HG03565 (cell line): ENCODE results near the gene CDH11.

Experiments used
- ATAC-seq: cut with Tn5 transposase; IDR thresholded peaks from one replicate; pipeline ENCODE4 v1.9.1; 2021; ENCODE audit warnings: mild to moderate bottlenecking, moderate library complexity; ENCODE audit not compliant: unreplicated experiment

The CDH11 gene

GRCh38 chr16:65116818-65117430 is 4.9 kb downstream of the CDH11 start:
- no peak for ATAC-seq

- ATAC-seq = no peak
Observed at GRCh38 chr16:65116216-65116615, 5.6 kb downstream of the CDH11 start.

DNA sequence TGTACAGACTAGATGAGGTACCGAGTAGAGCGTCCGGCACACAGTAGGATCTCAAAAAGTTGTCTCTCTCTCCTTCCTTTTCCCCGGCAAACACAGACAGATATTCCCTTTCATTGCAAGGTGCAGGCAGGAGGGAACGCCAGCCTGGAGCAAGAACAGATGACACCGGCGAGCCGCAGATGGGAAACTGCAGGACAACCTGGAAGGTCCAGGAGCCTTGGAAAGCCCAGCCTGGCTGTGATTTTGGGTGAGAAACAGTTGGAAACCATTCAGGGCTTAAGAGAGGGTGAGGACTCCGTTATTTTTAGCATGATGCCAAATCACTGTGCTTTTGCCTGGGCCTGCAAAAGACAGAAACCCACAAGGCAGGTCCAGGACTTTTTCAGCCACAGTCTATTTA is 7.3 kb downstream of the CDH11 start:
- ATAC-seq = no peak

- ATAC-seq = no peak
Observed at GRCh38 chr16:65113441-65113840, 8.4 kb downstream of the CDH11 start.

DNA sequence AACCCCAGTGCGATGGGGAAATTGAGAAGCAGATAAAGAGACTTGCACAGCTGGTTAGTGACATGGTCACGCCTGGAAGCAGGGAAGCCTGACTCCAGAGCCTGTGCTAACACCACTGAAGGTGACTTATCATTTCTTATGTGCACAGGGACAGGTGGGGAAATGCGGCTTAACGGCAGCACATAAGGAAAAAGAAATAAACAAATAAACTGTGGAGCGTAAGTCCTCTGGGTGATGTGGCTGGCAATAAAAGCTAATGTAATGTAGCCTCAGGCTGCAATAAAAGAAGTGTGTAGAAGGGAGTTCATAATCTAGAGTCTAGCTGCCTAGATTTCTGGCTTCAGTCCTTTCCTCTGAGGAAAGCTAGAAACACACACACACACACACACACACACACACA is 10.6 kb downstream of the CDH11 start:
- ATAC-seq = no peak

GRCh38 chr16:65106757-65107156 is 15.1 kb downstream of the CDH11 start:
- no peak for ATAC-seq

GRCh38 chr16:65105171-65105570 is 16.7 kb downstream of the CDH11 start:
- ATAC-seq = no peak

DNA sequence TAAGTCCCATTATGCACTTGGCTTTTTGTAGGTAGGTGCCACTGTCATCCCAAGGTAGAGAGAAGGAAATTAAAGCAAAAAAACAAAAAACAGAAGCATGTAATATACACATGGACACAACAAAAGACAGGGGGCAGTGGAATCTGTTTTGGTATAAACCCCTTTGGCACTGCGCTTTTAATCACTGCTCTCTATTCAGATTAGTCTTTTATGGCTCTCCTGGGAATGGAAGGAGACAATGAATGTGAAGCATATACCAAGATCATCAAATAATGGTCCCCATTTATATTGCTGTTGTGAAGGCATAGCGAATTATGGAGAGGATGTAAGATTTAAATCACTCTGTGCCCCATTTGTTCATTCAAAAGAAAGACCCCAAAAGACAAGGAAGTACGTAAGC is 17.4 kb downstream of the CDH11 start:
- no peak for ATAC-seq

GRCh38 chr16:65102326-65102725 is 19.5 kb downstream of the CDH11 start:
- no peak for ATAC-seq

DNA sequence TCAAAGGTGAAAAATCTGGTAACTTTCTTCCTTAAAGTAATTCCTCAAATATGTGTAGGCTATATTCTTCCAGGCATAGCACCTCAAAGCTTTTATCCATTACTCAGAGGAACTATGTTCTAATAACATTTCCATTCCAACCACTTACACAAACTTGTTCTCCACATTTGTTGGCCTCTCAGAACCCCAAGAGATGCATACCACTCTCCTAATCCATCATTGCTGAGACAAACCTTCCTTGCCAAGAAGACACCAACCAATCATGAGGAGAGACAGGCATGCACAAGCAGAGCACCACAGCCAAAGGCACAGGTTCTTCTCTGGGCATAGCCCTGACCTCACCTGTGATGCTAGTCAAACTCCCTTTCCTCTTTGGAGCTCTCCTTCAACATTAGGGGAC is 20.9 kb downstream of the CDH11 start:
- ATAC-seq = no peak

DNA sequence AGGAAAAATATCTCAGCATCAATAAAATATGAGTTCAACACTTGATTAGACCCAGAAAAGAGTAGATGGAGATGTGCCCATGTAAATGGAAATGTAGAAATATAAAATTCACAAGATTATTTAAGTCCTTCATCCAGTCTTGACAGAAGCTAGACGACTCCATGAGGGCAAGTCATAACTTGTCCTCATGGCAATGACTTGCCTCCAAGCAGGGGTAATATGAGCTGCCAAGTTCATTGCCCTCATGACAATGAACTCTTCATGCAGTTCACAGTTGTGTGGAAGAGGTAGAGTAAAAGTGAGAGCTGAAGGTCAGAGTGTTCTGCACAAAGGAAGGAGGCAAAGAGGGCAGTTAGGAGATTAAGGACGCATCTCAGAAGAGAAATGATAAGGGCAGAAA is 22.3 kb downstream of the CDH11 start:
- no peak for ATAC-seq

GRCh38 chr16:65098916-65099315 is 22.9 kb downstream of the CDH11 start:
- ATAC-seq = no peak

- ATAC-seq = no peak
Observed at GRCh38 chr16:65097296-65097695, 24.6 kb downstream of the CDH11 start.

DNA sequence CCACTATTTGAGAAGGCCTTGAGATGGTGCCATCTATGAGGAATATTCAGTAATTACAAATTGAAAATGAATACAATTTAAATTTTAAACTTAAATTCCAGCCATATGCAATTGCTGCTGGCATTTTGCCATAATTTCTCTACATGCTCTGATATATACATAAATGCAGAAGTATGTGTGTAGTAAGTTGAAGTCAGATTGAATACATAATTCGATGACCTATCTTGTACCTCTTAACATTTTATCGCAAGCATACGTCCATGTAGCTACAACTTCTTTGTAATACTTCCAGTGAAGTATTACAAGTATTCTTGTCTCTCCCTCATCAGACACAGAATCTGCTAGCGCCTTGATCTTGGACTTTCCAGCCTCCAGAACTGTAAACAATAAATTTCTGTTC is 26.0 kb downstream of the CDH11 start:
- no peak for ATAC-seq

DNA sequence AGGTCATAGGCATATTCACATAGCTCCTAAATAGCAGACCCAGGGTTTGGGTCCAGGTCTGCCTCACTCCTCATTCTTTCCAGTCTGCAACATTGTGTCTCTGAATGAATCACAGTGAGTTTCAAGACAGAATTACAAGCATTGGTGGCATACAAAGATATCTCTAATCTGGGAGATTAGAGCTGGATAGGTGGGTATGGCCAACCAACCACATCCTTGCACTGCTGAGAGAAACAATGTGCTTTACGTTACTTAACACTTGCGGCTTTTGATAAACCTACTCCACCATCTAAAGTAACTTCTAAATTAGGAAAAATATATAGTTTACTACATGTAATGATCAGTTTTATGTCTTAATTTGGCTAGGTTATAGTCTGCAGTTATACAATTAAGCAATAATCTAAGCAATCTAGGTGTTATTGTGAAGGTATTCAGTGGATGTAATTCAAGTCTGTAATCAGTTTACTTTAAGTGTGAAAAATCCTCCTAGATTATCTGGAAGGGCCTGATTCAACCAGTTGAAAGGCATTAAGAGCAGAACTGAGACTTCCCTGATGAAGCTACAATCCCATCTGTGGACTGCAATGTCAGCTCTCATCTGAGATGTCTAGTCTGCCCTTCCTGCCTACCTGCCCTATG is 26.7 kb downstream of the CDH11 start:
- no peak for ATAC-seq

- ATAC-seq = no peak
Observed at GRCh38 chr16:65094009-65094408, 27.9 kb downstream of the CDH11 start.

GRCh38 chr16:65083164-65083857 is 38.6 kb downstream of the CDH11 start:
- ATAC-seq = no peak

GRCh38 chr16:65079549-65079948 is 42.3 kb downstream of the CDH11 start:
- ATAC-seq = no peak

- ATAC-seq = no peak
Observed at GRCh38 chr16:65077181-65077580, 44.7 kb downstream of the CDH11 start.

DNA sequence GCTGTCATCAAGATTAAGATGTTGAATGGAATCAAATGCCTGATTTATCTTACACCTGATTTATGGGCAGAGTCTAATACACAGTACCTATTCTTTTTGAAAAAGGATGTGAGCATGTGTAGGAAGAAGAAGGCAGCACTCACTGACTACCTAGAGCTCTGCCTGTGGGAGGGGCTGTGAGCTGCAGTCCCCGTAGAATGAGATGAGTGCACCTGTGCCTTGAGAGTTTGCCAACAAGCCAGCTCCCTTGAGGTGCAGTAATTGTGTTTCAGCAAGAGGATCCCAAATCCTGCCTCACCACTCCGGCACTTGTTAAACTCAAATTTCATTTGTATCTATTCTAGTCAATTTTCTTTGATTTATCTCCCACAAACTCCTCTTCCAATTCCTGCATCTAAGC is 46.0 kb downstream of the CDH11 start:
- no peak for ATAC-seq

DNA sequence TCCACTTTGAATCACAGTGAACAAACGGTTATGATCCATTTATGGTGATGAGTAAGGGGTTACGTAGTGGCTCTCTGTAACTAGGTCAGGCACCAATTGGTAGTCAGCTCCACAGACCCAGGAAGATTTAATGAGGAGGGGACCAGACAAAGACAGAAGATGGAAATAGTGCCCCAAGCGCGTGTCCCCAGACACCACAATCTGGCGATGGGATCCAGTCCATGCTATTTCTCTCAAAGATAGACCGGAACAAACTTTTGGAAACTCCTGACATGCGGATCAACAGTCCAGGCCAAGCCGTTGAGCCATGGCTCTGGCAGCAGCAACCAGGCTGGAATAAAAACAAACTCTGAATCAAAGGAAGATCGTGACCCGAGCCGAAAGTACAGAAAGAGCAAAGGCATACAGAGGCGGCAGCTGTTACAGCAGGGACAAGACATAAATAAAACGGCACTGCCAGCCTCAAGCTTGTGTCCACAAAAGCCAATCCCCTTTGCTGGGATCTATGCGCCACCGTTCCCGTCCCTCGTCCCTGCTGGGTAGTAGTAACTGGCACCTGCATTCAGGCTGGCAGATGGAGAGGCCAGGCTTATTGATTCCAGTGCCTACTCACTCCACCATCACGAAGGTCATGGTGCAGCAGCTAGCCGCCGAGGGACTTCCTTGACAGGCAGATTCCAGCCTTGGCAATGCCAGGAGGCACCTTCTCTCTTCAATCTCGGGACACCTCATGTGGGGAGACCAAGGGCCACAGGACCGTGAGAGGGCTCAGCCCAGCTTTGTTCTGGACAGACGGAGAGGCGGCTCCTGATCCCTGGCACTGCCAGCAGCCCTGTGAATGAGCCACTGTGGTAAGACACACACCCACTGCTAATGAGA is 50.2 kb downstream of the CDH11 start:
- no peak for ATAC-seq
